ENCODE measurements around the gene RTCA.
"Not testable (repeated sequence)": the region's sequence is repeated elsewhere in the genome, so short reads cannot be mapped to it uniquely, and the experiment has no call there.

The RTCA gene

GRCh38 chr1:100265931-100266740 lies at the start of gene RTCA:
Gene RTCA, plus strand, starts transcription at chr1:100266216. Its CDS starts 160 bp downstream, at chr1:100266376.
- Histone ChIP-seq H3K27me3 (ENCODE audit: control insufficient read depth in 2 of 2, insufficient read depth in 2 of 2, low read length in 2 of 2) (no peaks in the 10 kb centered on the region), H3K9ac (ENCODE audit: low read depth in 1 of 2, low read length in 2 of 2) (peak within 1 kb of the TSS; percentile 92 to 94), H3K4me1 (ENCODE audit: control insufficient read depth in 2 of 2, insufficient read depth in 2 of 2, low read length in 2 of 2) (peaks cover 10 to 13% of the 10 kb centered on the region in 2 donors)

DNA sequence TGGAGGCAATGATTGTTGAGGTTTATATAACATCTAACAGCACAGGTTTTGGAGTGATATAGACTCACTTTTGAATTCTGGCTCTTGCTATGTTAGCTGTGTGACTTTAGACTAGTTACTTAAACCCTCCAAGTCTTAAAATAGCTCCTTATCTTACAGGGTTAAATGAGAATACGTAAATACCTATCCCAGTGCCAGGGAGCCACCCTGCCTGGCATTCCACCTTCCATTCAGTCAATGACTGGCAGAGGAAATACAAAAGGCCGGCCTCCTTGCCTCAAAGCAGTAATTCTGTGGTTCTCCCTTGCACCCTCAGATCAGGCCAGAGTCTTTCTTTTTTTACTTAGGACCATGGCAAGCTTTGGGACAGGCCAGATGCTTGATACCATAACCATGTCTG lies 48.2 kb upstream of the RTCA start:
- no peak overlapping the region for H3K27ac ChIP-seq (ENCODE audit: low read depth in 2 of 2, low read length in 2 of 2)
- H3K9ac ChIP-seq (ENCODE audit: low read depth in 1 of 2, low read length in 2 of 2): no peak overlapping the region
- peaks cover 4 to 26% of the 10 kb centered on the region in 2 donors for H3K36me3 ChIP-seq (ENCODE audit: control insufficient read depth in 2 of 2, insufficient read depth in 2 of 2, low read length in 2 of 2)
- H3K4me1 ChIP-seq (ENCODE audit: control insufficient read depth in 2 of 2, insufficient read depth in 2 of 2, low read length in 2 of 2): no peaks in the 10 kb centered on the region
- no peak overlapping the region for H3K4me3 ChIP-seq (ENCODE audit: low read length in 2 of 2)
- no peaks in the 10 kb centered on the region for H3K27me3 ChIP-seq (ENCODE audit: control insufficient read depth in 2 of 2, insufficient read depth in 2 of 2, low read length in 2 of 2)
- no peaks in the 10 kb centered on the region for H3K9me3 ChIP-seq (ENCODE audit: control insufficient read depth in 2 of 2, low read length in 2 of 2)

More at GRCh38 chr1:100265931-100266740, at the start of gene RTCA:
- Histone ChIP-seq H3K36me3 (ENCODE audit: control insufficient read depth in 2 of 2, insufficient read depth in 2 of 2, low read length in 2 of 2) (peaks cover 9 to 17% of the 10 kb centered on the region in 2 donors), H3K27ac (ENCODE audit: low read depth in 2 of 2, low read length in 2 of 2) (peak within 1 kb of the TSS; percentile 91 to 92), H3K4me3 (ENCODE audit: low read length in 2 of 2) (peak within 1 kb of the TSS; percentile 90 to 97), H3K9me3 (ENCODE audit: control insufficient read depth in 2 of 2, low read length in 2 of 2) (no peaks in the 10 kb centered on the region)

DNA sequence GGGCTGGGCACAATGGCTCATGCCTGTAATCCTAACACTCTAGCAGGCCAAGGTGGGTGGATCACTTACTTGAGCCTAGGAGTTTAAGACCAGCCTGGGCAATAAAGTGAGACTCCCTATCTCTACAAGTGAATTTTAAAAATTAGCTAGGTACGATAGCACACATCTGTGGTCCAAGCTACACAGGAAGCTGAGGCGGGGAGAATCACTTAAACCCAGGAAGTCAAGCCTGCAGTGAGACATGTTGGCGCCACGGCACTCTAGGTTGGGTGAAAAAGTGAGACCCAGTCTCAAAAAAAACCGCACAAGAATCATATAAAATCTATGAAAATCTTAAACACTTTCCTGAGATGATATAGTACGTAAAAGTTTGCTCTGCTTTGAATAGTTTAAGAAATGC lies 46.6 kb upstream of the RTCA start:
- Histone ChIP-seq H3K4me1 (ENCODE audit: control insufficient read depth in 2 of 2, insufficient read depth in 2 of 2, low read length in 2 of 2) (no peaks in the 10 kb centered on the region), H3K27ac (ENCODE audit: low read depth in 2 of 2, low read length in 2 of 2) (no peak overlapping the region), H3K4me3 (ENCODE audit: low read length in 2 of 2) (no peak overlapping the region), H3K9me3 (ENCODE audit: control insufficient read depth in 2 of 2, low read length in 2 of 2) (no peaks in the 10 kb centered on the region), H3K36me3 (ENCODE audit: control insufficient read depth in 2 of 2, insufficient read depth in 2 of 2, low read length in 2 of 2) (peaks cover 0 to 17% of the 10 kb centered on the region in 2 donors), H3K9ac (ENCODE audit: low read depth in 1 of 2, low read length in 2 of 2) (no peak overlapping the region), H3K27me3 (ENCODE audit: control insufficient read depth in 2 of 2, insufficient read depth in 2 of 2, low read length in 2 of 2) (no peaks in the 10 kb centered on the region)

DNA sequence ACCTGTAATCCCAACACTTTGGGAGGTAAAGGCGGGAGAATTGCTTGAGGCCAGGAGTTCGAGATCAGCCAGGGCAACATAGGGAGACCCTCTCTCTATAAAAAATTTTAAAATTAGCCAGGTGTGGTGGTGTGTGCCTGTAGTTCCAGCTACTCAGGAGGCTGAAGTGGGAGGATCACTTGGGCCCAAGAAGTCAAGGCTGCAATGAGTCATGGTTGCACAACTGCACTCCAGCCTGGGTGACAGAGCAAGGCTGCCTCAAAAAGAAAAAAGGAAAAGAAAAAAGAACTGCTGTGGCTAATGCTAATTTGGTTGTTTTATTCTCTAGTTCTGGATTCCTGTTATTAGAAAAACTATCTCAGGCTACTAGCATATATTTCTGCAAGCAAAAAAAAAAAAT lies 46.1 kb upstream of the RTCA start:
- Histone ChIP-seq H3K4me3 (ENCODE audit: low read length in 2 of 2) (no peak overlapping the region), H3K9me3 (ENCODE audit: control insufficient read depth in 2 of 2, low read length in 2 of 2) (no peaks in the 10 kb centered on the region), H3K9ac (ENCODE audit: low read depth in 1 of 2, low read length in 2 of 2) (no peak overlapping the region), H3K27me3 (ENCODE audit: control insufficient read depth in 2 of 2, insufficient read depth in 2 of 2, low read length in 2 of 2) (no peaks in the 10 kb centered on the region), H3K36me3 (ENCODE audit: control insufficient read depth in 2 of 2, insufficient read depth in 2 of 2, low read length in 2 of 2) (peaks cover 0 to 12% of the 10 kb centered on the region in 2 donors), H3K4me1 (ENCODE audit: control insufficient read depth in 2 of 2, insufficient read depth in 2 of 2, low read length in 2 of 2) (no peaks in the 10 kb centered on the region), H3K27ac (ENCODE audit: low read depth in 2 of 2, low read length in 2 of 2) (no peak overlapping the region)

GRCh38 chr1:100222428-100222827 lies 43.6 kb upstream of the RTCA start:
- H3K4me1 ChIP-seq (ENCODE audit: control insufficient read depth in 2 of 2, insufficient read depth in 2 of 2, low read length in 2 of 2): no peaks in the 10 kb centered on the region
- no peaks in the 10 kb centered on the region for H3K9me3 ChIP-seq (ENCODE audit: control insufficient read depth in 2 of 2, low read length in 2 of 2)
- no peak overlapping the region for H3K9ac ChIP-seq (ENCODE audit: low read depth in 1 of 2, low read length in 2 of 2)

DNA sequence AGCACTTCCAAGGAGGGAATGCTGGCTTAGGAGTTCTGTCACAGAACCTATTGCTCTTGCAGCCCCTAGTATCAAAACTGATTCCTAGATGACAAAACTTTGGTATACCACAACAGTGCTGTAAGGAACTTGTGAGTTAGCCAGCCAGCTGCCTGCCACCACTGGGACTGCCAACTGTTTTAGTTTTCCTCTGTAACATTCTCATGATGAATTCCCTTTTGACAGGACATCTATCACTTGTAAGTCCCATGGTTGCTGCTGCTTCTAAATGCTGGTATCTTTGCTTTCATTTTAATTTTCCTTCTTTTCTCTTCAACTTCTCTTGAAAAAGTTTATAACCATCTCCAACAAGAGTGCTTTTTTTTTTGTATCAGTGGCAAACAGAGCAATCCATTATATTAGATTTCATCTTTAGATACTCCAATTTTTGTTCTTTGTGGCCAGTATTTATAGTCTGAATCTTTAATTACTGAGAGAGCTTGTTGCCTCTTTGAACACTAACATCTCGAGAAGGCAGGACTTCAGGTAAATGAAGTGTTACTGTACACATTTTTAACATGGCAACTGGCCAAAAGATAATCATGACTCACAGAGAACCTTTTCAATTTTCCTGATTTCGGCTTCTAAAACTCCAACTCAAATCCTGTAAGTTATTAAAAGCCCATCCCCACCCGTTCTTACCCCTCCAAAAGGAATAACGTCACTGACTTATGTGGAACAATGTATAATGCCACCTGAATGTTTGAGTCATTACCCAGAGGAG lies 36.2 kb upstream of the RTCA start:
- no peak overlapping the region for H3K4me3 ChIP-seq (ENCODE audit: low read length in 2 of 2)
- H3K9me3 ChIP-seq (ENCODE audit: control insufficient read depth in 2 of 2, low read length in 2 of 2): no peaks in the 10 kb centered on the region
- H3K9ac ChIP-seq (ENCODE audit: low read depth in 1 of 2, low read length in 2 of 2): no peak overlapping the region
- no peaks in the 10 kb centered on the region for H3K4me1 ChIP-seq (ENCODE audit: control insufficient read depth in 2 of 2, insufficient read depth in 2 of 2, low read length in 2 of 2)
- H3K27me3 ChIP-seq (ENCODE audit: control insufficient read depth in 2 of 2, insufficient read depth in 2 of 2, low read length in 2 of 2): no peaks in the 10 kb centered on the region
- peaks cover 22 to 26% of the 10 kb centered on the region in 2 donors for H3K36me3 ChIP-seq (ENCODE audit: control insufficient read depth in 2 of 2, insufficient read depth in 2 of 2, low read length in 2 of 2)
- no peak overlapping the region for H3K27ac ChIP-seq (ENCODE audit: low read depth in 2 of 2, low read length in 2 of 2)

More at GRCh38 chr1:100222428-100222827, 43.6 kb upstream of the RTCA start:
- Histone ChIP-seq H3K27ac (ENCODE audit: low read depth in 2 of 2, low read length in 2 of 2) (no peak overlapping the region), H3K4me3 (ENCODE audit: low read length in 2 of 2) (no peak overlapping the region), H3K36me3 (ENCODE audit: control insufficient read depth in 2 of 2, insufficient read depth in 2 of 2, low read length in 2 of 2) (peaks cover 7 to 9% of the 10 kb centered on the region in 2 donors), H3K27me3 (ENCODE audit: control insufficient read depth in 2 of 2, insufficient read depth in 2 of 2, low read length in 2 of 2) (no peaks in the 10 kb centered on the region)

DNA sequence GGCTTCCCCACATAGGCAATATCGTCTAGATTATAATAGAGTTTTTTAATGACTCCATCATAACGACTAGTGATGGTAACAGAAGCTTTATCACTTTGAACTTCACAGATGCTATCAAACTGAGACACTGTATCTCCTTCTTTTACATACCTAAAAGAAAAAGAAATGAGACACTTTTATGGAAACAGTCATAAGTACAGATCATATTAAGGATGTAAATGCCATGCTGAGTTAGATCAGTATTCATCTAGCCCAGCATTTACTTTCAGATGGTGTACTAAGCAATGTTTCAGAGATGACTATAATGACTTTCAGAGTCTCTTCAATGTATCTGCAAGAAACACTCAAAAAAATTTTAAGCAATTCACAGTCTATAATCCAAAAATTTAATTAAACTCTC lies 35.3 kb upstream of the RTCA start:
- Histone ChIP-seq H3K4me1 (ENCODE audit: control insufficient read depth in 2 of 2, insufficient read depth in 2 of 2, low read length in 2 of 2) (no peaks in the 10 kb centered on the region), H3K27me3 (ENCODE audit: control insufficient read depth in 2 of 2, insufficient read depth in 2 of 2, low read length in 2 of 2) (no peaks in the 10 kb centered on the region), H3K9me3 (ENCODE audit: control insufficient read depth in 2 of 2, low read length in 2 of 2) (no peaks in the 10 kb centered on the region), H3K9ac (ENCODE audit: low read depth in 1 of 2, low read length in 2 of 2) (no peak overlapping the region), H3K36me3 (ENCODE audit: control insufficient read depth in 2 of 2, insufficient read depth in 2 of 2, low read length in 2 of 2) (peaks cover 22 to 26% of the 10 kb centered on the region in 2 donors), H3K27ac (ENCODE audit: low read depth in 2 of 2, low read length in 2 of 2) (no peak overlapping the region), H3K4me3 (ENCODE audit: low read length in 2 of 2) (no peak overlapping the region)

DNA sequence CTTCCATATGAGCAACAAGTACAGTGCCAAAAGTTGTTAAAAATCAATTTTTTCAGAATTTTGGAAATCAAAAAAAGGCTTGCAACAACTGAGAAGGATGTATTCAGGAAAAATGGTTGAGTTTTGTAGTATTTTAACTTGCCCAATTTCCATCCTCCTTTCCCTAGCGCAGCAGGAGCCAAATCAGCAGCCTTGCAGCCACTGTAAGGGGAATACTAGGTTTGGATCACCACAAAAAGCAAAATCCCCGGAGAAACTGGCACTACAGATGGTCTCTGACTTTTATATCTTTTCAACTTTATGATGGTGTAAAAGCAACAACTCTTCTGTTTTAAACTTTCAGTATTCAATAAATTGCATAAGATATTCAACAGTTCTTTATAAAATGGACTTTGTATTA lies 34.3 kb upstream of the RTCA start:
- no peaks in the 10 kb centered on the region for H3K4me1 ChIP-seq (ENCODE audit: control insufficient read depth in 2 of 2, insufficient read depth in 2 of 2, low read length in 2 of 2)
- H3K27ac ChIP-seq (ENCODE audit: low read depth in 2 of 2, low read length in 2 of 2): no peak overlapping the region
- no peak overlapping the region for H3K9ac ChIP-seq (ENCODE audit: low read depth in 1 of 2, low read length in 2 of 2)
- peaks cover 22 to 26% of the 10 kb centered on the region in 2 donors for H3K36me3 ChIP-seq (ENCODE audit: control insufficient read depth in 2 of 2, insufficient read depth in 2 of 2, low read length in 2 of 2)
- H3K27me3 ChIP-seq (ENCODE audit: control insufficient read depth in 2 of 2, insufficient read depth in 2 of 2, low read length in 2 of 2): no peaks in the 10 kb centered on the region
- no peak overlapping the region for H3K4me3 ChIP-seq (ENCODE audit: low read length in 2 of 2)
- H3K9me3 ChIP-seq (ENCODE audit: control insufficient read depth in 2 of 2, low read length in 2 of 2): no peaks in the 10 kb centered on the region

DNA sequence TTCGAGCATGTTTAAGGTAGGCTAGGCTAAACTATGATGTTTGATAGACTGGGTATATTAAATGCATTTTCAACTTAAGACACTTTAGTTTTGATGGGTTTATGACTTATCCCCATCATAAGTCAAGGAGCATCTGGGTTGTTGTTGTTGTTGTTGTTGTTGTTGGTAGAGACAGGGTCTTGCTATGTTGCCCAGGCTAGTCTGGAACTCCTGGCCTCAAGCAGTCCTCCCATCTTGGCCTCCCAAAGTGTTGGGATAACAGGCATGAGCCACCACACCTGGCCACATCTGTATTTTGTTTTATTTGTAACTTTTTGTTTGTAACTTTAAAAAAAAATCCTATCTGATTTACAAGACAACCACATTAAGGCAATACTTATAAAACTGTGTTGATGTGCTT lies 33.9 kb upstream of the RTCA start:
- Histone ChIP-seq H3K36me3 (ENCODE audit: control insufficient read depth in 2 of 2, insufficient read depth in 2 of 2, low read length in 2 of 2) (peaks cover 22 to 29% of the 10 kb centered on the region in 2 donors), H3K4me3 (ENCODE audit: low read length in 2 of 2) (no peak overlapping the region)

DNA sequence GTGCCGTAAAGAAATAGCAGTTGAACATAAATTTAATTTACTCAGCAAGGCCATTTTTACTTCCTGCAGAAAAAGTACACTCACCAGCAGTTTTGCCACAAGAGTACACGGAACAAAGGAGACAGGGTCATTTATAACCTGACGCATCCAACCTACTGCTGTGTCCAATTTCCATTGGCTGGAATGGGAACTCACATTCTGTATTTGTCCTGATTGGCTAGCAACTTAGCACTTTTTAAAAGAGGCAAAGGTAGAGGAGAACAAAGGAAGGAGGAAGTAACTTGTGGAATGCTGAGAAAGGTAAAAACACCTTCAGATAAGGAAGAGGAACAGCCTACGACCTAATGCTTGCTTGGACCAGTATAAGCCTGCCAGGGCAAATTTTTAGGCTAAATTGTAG lies 32.5 kb upstream of the RTCA start:
- H3K9ac ChIP-seq (ENCODE audit: low read depth in 1 of 2, low read length in 2 of 2); H3K27ac ChIP-seq (ENCODE audit: low read depth in 2 of 2, low read length in 2 of 2); H3K9me3 ChIP-seq (ENCODE audit: control insufficient read depth in 2 of 2, low read length in 2 of 2); H3K27me3 ChIP-seq (ENCODE audit: control insufficient read depth in 2 of 2, insufficient read depth in 2 of 2, low read length in 2 of 2); H3K4me3 ChIP-seq (ENCODE audit: low read length in 2 of 2); H3K4me1 ChIP-seq (ENCODE audit: control insufficient read depth in 2 of 2, insufficient read depth in 2 of 2, low read length in 2 of 2): not testable (repeated sequence)
- peaks cover 20 to 32% of the 10 kb centered on the region in 2 donors for H3K36me3 ChIP-seq (ENCODE audit: control insufficient read depth in 2 of 2, insufficient read depth in 2 of 2, low read length in 2 of 2)

More for the DNA sequence above, 33.9 kb upstream of the RTCA start:
- H3K9ac ChIP-seq (ENCODE audit: low read depth in 1 of 2, low read length in 2 of 2): no peak overlapping the region
- no peaks in the 10 kb centered on the region for H3K27me3 ChIP-seq (ENCODE audit: control insufficient read depth in 2 of 2, insufficient read depth in 2 of 2, low read length in 2 of 2)
- H3K9me3 ChIP-seq (ENCODE audit: control insufficient read depth in 2 of 2, low read length in 2 of 2): no peaks in the 10 kb centered on the region
- no peaks in the 10 kb centered on the region for H3K4me1 ChIP-seq (ENCODE audit: control insufficient read depth in 2 of 2, insufficient read depth in 2 of 2, low read length in 2 of 2)
- no peak overlapping the region for H3K27ac ChIP-seq (ENCODE audit: low read depth in 2 of 2, low read length in 2 of 2)

Data from mucosa of rectum (tissue), 2 donors.